ENCODE data around the gene GABRB3. TPM values are rescaled to one million over a fixed set of nuclear protein-coding genes. Genes with fewer than 3 reads are reported as not detected.

The GABRB3 gene
- polyA plus RNA-seq, 3 donors = not detected

GRCh38 chr15:26702381-26702780, 70.5 kb downstream of the GABRB3 start:
- Histone ChIP-seq H3K9me3 (replicated peaks in 1 of 2; ENCODE audit: control insufficient read depth in 1 of 2, insufficient read depth in 1 of 2, low read length in 2 of 2) (peaks cover 14 to 27% of the 10 kb centered on the region in 2 donors), H3K9ac (ENCODE audit: insufficient read depth, low read length, poor library complexity, severe bottlenecking) (no peak overlapping the region), H3K27me3 (ENCODE audit: control insufficient read depth in 2 of 2, insufficient read depth in 2 of 2, low read length in 2 of 2) (no peaks in the 10 kb centered on the region), H3K27ac (ENCODE audit: low read depth in 1 of 2, low read length in 2 of 2) (no peak overlapping the region), H3K4me2 (replicated peaks; ENCODE audit: extremely low read depth, low read length, poor library complexity, severe bottlenecking) (no peak overlapping the region), H3K79me2 (ENCODE audit: insufficient read depth, low read length) (no peaks in the 10 kb centered on the region), H3K4me1 (ENCODE audit: control insufficient read depth in 1 of 2, insufficient read depth in 2 of 2, low read length in 2 of 2) (no peaks in the 10 kb centered on the region), H3K36me3 (replicated peaks in 1 of 2; ENCODE audit: control insufficient read depth in 1 of 2, insufficient read depth in 2 of 2, low read length in 2 of 2) (no peaks in the 10 kb centered on the region), H3K4me3 (replicated peaks in 1 of 3; ENCODE audit: low read depth in 2 of 3, low read length in 3 of 3) (no peak overlapping the region), H2AFZ (ENCODE audit: insufficient read depth, low read depth, low read length, poor library complexity, severe bottlenecking) (no peak overlapping the region), H4K20me1 (ENCODE audit: insufficient read depth, low read length) (no peaks in the 10 kb centered on the region)
- intact Hi-C loops (cut with micrococcal nuclease) = no loop called here
- no peaks in the 10 kb centered on the region for H3K4me1 Mint-ChIP-seq
- no peak overlapping the region for H3K4me3 Mint-ChIP-seq
- H3K27me3 Mint-ChIP-seq (ENCODE audit: low read depth in 3 of 3) = no peaks in the 10 kb centered on the region
- no CpG with 5 or more reads among the region's 1 CpG for WGBS (ENCODE audit: insufficient coverage)
- H3K27ac Mint-ChIP-seq = no peak overlapping the region
- no peaks in the 10 kb centered on the region for H3K36me3 Mint-ChIP-seq
- peaks cover 3 to 17% (median 7%) of the 10 kb centered on the region in 7 donors for H3K9me3 Mint-ChIP-seq
- no peak for DNase-seq
- no peak for TF ChIP-seq CTCF (IDR thresholded peaks at IDR 0.05)

- Histone ChIP-seq H2AFZ (ENCODE audit: insufficient read depth, low read depth, low read length, poor library complexity, severe bottlenecking) (no peak overlapping the region), H4K20me1 (ENCODE audit: insufficient read depth, low read length) (no peaks in the 10 kb centered on the region), H3K27me3 (ENCODE audit: control insufficient read depth in 2 of 2, insufficient read depth in 2 of 2, low read length in 2 of 2) (no peaks in the 10 kb centered on the region), H3K79me2 (ENCODE audit: insufficient read depth, low read length) (no peaks in the 10 kb centered on the region), H3K4me1 (ENCODE audit: control insufficient read depth in 1 of 2, insufficient read depth in 2 of 2, low read length in 2 of 2) (no peaks in the 10 kb centered on the region), H3K27ac (ENCODE audit: low read depth in 1 of 2, low read length in 2 of 2) (no peak overlapping the region), H3K9me3 (replicated peaks in 1 of 2; ENCODE audit: control insufficient read depth in 1 of 2, insufficient read depth in 1 of 2, low read length in 2 of 2) (peaks cover 17 to 27% of the 10 kb centered on the region in 2 donors), H3K4me2 (replicated peaks; ENCODE audit: extremely low read depth, low read length, poor library complexity, severe bottlenecking) (no peak overlapping the region), H3K9ac (ENCODE audit: insufficient read depth, low read length, poor library complexity, severe bottlenecking) (no peak overlapping the region), H3K4me3 (replicated peaks in 1 of 3; ENCODE audit: low read depth in 2 of 3, low read length in 3 of 3) (no peak overlapping the region), H3K36me3 (replicated peaks in 1 of 2; ENCODE audit: control insufficient read depth in 1 of 2, insufficient read depth in 2 of 2, low read length in 2 of 2) (no peaks in the 10 kb centered on the region)
- no peak for DNase-seq
- no peak for TF ChIP-seq CTCF (IDR thresholded peaks at IDR 0.05)
- intact Hi-C loops (cut with micrococcal nuclease) = loop anchor here in 1 of 2 donors (10.0 kb wide), 1 partner anchor 56 kb away; no protein-coding TSS in a partner anchor
- H3K4me1 Mint-ChIP-seq = no peaks in the 10 kb centered on the region
- H3K27ac Mint-ChIP-seq = no peak overlapping the region
- peaks cover 7 to 13% (median 11%) of the 10 kb centered on the region in 7 donors for H3K9me3 Mint-ChIP-seq
- H3K27me3 Mint-ChIP-seq (ENCODE audit: low read depth in 3 of 3) = peaks cover 0 to 1% (median 0%) of the 10 kb centered on the region in 3 donors
- H3K4me3 Mint-ChIP-seq = no peak overlapping the region
- no peaks in the 10 kb centered on the region for H3K36me3 Mint-ChIP-seq
- WGBS (ENCODE audit: insufficient coverage) = no CpG with 5 or more reads among the region's 5 CpGs
These were observed 74.3 kb downstream of the GABRB3 start for GRCh38 chr15:26698555-26698954.

Measured in CD14-positive monocyte (primary cell).